ENCODE results near the gene SWSAP1.
"Not testable (repeated sequence)": the region's sequence is repeated elsewhere in the genome, so short reads cannot be mapped to it uniquely, and the experiment has no call there.

Gene SWSAP1

DNA sequence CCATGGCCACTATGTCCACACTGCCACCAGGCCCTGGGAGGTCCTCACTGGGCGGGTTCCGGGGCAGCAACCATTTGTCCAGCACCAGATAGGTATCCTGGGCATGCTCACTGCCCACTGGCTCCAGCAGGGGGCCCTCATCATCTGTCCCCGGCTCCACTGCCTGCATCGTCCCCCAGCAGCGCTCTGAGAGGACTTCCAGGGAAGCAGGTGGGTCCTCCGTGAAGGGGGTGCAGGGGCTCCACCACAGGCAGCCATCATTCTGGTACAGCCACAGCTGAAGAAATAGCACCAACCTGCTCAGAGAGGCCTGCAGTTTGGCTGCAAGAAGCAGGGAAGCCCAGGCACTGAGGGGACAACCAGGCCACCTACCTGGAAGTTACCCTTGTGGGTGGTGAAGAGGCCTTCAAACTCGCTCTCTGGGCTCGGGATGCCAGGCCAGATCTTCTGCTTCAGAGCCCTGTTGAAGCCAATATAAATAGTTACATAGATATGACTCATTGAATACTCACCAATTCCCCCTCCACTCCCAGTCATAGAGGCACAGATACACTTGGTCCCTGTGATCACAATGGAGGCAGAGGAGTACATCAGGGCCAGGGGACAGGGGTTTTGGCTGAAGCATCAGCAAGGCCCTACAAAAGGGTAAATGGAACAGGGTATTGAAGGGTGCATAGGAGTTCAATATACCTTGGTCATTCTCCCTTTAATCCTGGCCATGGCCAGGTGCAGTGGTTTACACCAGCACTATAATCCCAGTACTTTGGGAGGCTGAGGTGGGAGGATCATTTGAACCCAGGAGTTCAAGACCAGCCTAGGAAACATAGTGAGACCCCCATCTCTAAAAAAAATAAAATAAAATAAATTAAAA lies 4.1 kb downstream of the SWSAP1 start:
- DNase-seq (ENCODE audit: low read depth in 2 of 2), result no peak

GRCh38 chr19:11379269-11379845 lies 4.9 kb downstream of the SWSAP1 start:
- DNase-seq (ENCODE audit: low read depth in 2 of 2), result not testable (repeated sequence)

GRCh38 chr19:11379857-11380350 lies 5.4 kb downstream of the SWSAP1 start:
- DNase-seq (ENCODE audit: low read depth in 2 of 2), result no peak

DNA sequence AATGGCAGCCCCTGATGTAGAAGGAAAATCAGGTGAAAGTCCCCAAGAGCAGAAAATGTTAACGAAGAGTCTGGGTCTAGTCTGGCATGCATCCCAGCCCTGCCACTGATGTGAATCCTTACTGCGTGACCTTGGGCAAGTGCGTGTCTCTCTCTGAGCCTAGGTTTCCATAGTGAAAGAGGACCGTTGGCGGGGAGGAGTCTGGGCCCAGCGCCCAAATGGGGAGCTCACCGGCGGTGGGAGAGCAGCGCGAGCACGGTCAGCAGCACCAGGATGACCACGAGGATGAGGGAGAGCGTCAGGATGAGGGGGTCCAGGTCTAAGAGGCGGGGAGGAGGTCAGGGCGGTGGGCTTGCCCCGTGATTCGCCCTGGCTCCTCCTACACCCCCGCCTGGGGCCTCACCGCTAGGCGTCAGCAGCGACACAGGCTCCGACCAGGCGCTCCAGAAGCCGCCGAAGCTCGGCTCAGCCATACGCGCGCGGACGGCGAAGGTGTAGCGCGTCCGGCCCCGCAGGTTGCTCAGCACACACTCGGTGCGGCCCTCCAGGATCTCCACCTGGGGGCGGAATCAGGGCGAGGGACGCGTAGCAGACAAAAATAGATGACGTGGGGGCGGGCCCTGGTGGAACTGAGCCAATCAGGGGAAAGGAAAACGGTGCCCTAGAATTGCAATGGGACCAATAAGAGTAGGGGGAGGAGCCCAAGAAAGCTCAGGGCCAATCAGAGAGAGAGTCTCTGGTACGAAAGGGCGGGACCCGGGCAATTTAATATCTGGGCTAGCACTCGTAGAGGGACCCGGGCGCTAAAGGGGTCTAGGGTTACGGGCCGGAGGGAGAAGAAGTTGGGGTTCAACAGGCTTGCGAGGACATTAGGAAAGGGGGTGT lies 6.4 kb downstream of the SWSAP1 start:
- peak; percentile 92 to 95 for DNase-seq (ENCODE audit: low read depth in 2 of 2)

DNA sequence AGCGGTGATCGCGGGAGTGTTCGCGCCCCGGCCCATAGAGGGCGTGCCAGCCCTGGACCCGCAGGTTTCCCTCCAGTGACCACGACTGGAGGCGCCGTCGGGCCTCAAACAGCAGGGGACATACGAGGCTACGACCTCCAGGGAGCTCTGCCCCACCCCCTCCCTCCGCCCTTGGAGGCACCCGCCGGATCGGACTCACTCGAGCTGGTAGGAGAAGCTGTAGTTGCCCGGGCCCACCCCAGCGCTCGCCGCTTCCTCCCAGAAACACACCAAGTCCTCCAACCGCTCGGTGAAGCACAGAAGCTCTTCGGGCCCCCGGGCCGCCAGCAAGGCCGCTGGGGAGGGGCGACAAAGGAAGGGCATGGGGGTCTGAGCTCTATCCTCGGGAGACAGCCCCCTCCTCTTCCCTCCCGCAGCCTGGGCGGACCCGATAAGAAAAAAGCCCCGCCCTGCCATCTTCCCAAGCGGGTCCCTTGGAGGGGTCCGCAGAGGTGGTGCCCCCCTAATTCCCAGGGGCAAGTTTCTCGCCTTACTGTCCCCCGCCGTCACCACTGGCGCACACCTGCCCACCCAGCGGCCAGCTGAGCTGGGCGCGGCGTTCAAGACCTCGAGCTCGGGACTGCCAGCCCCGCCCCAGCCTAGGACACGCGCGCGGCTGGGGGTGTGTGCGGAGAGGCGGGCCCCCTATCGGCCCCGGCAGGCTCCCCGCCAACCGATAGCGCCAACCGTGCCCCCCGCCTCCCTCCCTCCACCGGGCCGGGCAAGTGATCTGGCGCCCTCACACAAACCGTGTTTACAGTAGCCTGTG lies 8.6 kb downstream of the SWSAP1 start:
- DNase-seq (ENCODE audit: low read depth in 2 of 2), result peak in 1 of 2 donors; percentile 24

- DNase-seq (ENCODE audit: low read depth in 2 of 2), result no peak
These were observed 9.2 kb downstream of the SWSAP1 start for GRCh38 chr19:11383706-11384048.

GRCh38 chr19:11384778-11385129 lies 10.3 kb downstream of the SWSAP1 start:
- no peak for DNase-seq (ENCODE audit: low read depth in 2 of 2)

DNA sequence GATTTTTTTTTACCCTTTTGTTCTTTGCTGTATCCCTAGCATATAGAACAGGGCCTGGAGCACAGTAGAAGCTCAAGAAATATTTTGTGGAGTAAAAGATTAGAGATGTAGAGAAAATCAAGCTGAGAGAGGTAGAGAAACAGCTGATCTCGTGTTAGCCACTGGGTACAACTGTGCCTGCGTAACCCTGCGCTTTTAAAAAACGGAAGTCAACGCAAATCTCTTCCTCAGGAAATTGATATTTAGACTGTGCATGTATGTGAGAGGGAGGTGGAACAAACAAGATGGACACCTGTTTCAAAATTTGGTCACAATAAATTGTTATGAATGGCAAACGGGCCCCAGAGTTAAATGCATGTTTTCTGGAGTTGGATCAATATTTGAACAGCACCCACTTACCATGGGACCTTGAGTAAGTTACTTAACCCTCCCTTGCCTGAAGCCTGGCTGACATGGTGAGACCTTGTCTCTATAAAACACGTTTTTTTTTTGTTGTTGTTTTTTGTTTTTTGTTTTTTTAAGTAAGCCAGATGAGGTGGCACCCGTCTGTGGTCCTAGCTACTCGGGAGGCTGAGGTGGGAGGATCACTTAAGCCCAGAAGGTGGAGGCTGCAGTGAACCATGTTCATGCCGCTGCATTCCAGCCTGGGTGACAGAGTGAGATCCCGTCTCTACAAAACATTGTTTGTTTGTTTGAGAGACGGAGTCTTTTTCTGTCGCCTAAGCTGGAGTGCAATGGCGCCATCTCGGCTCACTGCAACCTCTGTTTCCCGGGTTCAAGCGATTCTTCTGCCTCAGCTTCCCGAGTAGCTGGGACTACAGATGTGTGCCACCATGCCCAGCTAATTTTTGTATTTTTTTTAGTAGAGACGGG lies 12.9 kb downstream of the SWSAP1 start:
- no peak for DNase-seq (ENCODE audit: low read depth in 2 of 2)

DNA sequence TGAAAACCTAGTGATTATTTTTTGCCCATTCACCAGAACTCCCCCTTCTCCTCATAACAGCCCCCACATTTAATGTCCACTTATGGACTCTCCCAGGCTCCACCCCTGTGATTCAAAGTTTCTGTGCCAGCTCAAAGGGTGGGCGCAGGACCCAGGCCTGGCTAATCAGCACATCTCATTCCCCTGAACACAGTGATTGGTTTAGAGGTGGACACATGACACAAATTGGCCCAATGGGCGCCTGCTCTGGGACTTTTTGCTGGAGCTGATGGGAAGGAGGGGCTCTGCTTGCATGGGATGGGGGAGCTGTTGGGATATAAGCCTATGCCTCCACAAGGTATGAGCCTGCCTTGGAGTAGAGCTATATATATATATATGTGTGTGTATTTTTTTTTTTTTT lies 15.9 kb downstream of the SWSAP1 start:
- DNase-seq (ENCODE audit: low read depth in 2 of 2), result no peak

- no peak for DNase-seq (ENCODE audit: low read depth in 2 of 2)
These were observed 16.6 kb downstream of the SWSAP1 start for GRCh38 chr19:11390933-11391680.

GRCh38 chr19:11397089-11397610 lies 22.7 kb downstream of the SWSAP1 start:
- DNase-seq (ENCODE audit: low read depth in 2 of 2), result no peak

DNA sequence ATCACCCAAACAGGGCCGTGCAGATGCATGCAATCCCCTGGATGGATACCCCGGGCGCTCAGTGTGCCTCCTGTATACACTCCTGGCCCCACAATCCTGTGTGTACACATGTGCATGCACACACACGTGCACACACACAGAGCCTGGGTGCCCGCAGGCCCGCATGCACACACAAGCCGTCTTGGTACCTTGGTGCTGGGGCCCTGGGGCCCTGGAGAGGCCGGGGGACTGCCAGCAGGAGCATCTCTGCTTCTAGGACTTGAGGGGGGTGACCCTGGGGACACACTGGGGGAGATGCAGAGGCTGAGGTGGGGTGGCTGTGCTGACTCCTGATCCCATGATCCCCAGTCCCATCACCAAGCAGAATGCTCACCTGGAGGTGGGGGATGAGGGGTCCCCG lies 25.2 kb downstream of the SWSAP1 start:
- DNase-seq (ENCODE audit: low read depth in 2 of 2), result no peak

DNA sequence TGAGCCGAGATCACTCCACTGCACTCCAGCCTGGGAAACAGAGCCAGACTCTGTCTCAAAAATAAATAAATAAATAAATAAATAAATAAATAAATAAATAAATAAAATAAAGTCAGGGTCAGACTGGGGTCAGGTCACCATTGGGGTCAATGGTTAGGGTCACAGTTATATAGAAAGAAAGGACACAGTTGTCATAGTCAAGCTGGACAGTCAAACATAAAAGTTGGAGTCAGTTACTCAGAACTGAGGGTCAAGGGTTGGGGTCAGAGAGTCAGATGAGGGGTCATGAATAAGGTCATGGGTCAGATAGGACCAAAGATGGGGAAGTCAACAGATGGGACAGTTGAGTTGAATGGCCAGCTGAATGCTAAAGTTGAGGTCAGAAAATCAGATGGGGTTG lies 26.3 kb downstream of the SWSAP1 start:
- no peak for DNase-seq (ENCODE audit: low read depth in 2 of 2)

GRCh38 chr19:11401808-11402543 lies 27.5 kb downstream of the SWSAP1 start:
- DNase-seq (ENCODE audit: low read depth in 2 of 2), result no peak

GRCh38 chr19:11404588-11405222 lies 30.2 kb downstream of the SWSAP1 start:
- no peak for DNase-seq (ENCODE audit: low read depth in 2 of 2)

DNA sequence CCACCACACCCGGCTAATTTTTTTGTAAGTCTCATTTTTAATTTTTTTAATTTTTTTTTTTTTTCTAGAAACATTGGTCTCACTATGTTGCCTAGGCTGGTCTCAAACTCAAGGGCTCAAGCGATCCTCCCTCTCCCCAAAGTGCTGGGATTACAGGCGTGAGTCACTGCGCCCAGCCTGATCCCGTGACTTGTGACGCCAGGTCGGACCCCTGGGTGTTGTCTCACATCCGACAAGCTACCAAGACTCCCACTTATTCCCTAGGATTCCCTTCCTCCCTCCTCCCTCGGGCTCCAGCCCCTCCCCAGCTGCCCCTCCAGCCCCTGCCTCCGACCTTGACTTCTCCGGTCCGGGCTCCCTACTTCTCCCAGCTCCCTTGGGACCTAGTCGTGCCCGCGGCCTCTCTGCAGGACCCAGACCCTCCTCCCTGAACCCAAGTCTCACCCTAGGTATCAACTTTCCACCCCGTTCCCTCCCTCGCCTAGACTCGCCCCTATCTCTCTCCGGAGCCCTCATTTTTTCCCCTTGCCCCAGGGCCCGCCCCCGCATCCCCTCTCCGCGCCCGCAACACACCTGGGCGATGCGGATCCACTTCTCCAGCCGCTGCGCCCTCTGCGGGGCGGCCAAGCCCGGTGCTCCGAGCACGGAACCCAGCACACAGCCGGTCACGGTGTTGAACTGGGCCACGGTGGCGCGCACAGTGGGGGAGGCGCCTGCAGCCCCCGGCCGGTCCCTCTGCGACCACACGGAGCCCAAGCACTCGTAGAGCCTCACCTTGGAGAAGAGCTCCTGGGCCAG lies 31.6 kb downstream of the SWSAP1 start:
- peak; percentile 12 to 29 for DNase-seq (ENCODE audit: low read depth in 2 of 2)

- not testable (repeated sequence) for DNase-seq (ENCODE audit: low read depth in 2 of 2)
These were observed 32.3 kb downstream of the SWSAP1 start for GRCh38 chr19:11406703-11407236.
